Measurements from ENCODE around the gene NUPR2.

GRCh38 chr7:56087445-56087844 lies 28.8 kb downstream of the NUPR2 start:
- TF ChIP-seq POLR2A (IDR thresholded peaks at IDR 0.05) (no peak), POLR2AphosphoS5 (IDR thresholded peaks at IDR 0.05) (no peak)
